Activated naive CD4-positive, alpha-beta T cell treated with anti-CD3 and anti-CD28 coated beads, Interleukin-2, amount 50 U/mL, for 16 hours (primary cell): ENCODE data around the gene GLT8D2.

ENCODE experiments used
- DNase-seq: peaks from one replicate; pipeline ENCODE4 v3.0.0-alpha.2; 2020

The GLT8D2 gene

GRCh38 chr12:104049903-104050356 is at the start of gene GLT8D2:
TSS of gene GLT8D2 (minus strand) at chr12:104050187. CDS start at chr12:104019648, 30,539 bp downstream.
- DNase-seq = no peak

- DNase-seq = no peak
These were observed 48.0 kb upstream of the GLT8D2 start for GRCh38 chr12:104097954-104098353.

- no peak for DNase-seq
These were observed 45.3 kb upstream of the GLT8D2 start for GRCh38 chr12:104095289-104095688.

- no peak for DNase-seq
These were observed 44.3 kb upstream of the GLT8D2 start for GRCh38 chr12:104094284-104094683.

GRCh38 chr12:104091136-104091535 is 41.1 kb upstream of the GLT8D2 start:
- no peak for DNase-seq

GRCh38 chr12:104090685-104091084 is 40.7 kb upstream of the GLT8D2 start:
- no peak for DNase-seq

GRCh38 chr12:104083769-104084475 is 33.9 kb upstream of the GLT8D2 start:
- DNase-seq = peak; percentile 31

- DNase-seq = no peak
These were observed 30.8 kb upstream of the GLT8D2 start for GRCh38 chr12:104080764-104081163.

GRCh38 chr12:104079024-104079423 is 29.0 kb upstream of the GLT8D2 start:
- no peak for DNase-seq

- no peak for DNase-seq
These were observed 23.7 kb upstream of the GLT8D2 start for GRCh38 chr12:104073699-104074098.

- no peak for DNase-seq
These were observed 22.1 kb upstream of the GLT8D2 start for GRCh38 chr12:104072099-104072498.

- DNase-seq = no peak
These were observed 14.9 kb upstream of the GLT8D2 start for GRCh38 chr12:104064842-104065427.

GRCh38 chr12:104064031-104064841 is 14.2 kb upstream of the GLT8D2 start, which contains the start of gene HCFC2:
TSS of gene HCFC2 (plus strand) at chr12:104064531. CDS start at chr12:104064561, 30 bp downstream.
- DNase-seq = peak; percentile 91

- DNase-seq = no peak
These were observed 13.7 kb upstream of the GLT8D2 start for GRCh38 chr12:104063712-104064030.

- DNase-seq = no peak
These were observed 10.8 kb upstream of the GLT8D2 start for GRCh38 chr12:104060791-104061190.

GRCh38 chr12:104059963-104060362 is 10.0 kb upstream of the GLT8D2 start:
- no peak for DNase-seq

GRCh38 chr12:104058802-104059201 is 8.8 kb upstream of the GLT8D2 start:
- DNase-seq = no peak

- no peak for DNase-seq
These were observed 7.8 kb upstream of the GLT8D2 start for GRCh38 chr12:104057771-104058197.

GRCh38 chr12:104056419-104056972 is 6.5 kb upstream of the GLT8D2 start:
- no peak for DNase-seq

- DNase-seq = no peak
These were observed 5.8 kb upstream of the GLT8D2 start for GRCh38 chr12:104055686-104056388.

- DNase-seq = no peak
These were observed 4.8 kb upstream of the GLT8D2 start for GRCh38 chr12:104054681-104055346.

GRCh38 chr12:104050436-104050835 is 449 bp upstream of the GLT8D2 start:
- DNase-seq = no peak
